Activated CD4-positive, CD25-positive, alpha-beta regulatory T cell treated with anti-CD3 and anti-CD28 coated beads, Interleukin-2, amount 50 U/mL, for 72 hours (primary cell): ENCODE measurements around the gene MET.

Experiments used
- DNase-seq: peaks from one replicate; pipeline ENCODE4 v3.0.0; 2021

The MET gene

GRCh38 chr7:116665332-116665996, 6.5 kb upstream of the MET start:
- DNase-seq: no peak

GRCh38 chr7:116669769-116670168, 2.2 kb upstream of the MET start:
- no peak for DNase-seq

GRCh38 chr7:116670409-116671015, 1.5 kb upstream of the MET start:
- DNase-seq: no peak

- DNase-seq: no peak
Measured at GRCh38 chr7:116671111-116671510, 885 bp upstream of the MET start.

GRCh38 chr7:116672596-116673456, 830 bp downstream of the MET start:
- DNase-seq: no peak

GRCh38 chr7:116673457-116673865, 1.5 kb downstream of the MET start:
- DNase-seq: no peak

- no peak for DNase-seq
Measured at GRCh38 chr7:116674508-116675173, 2.6 kb downstream of the MET start.

GRCh38 chr7:116675812-116676355, 3.9 kb downstream of the MET start:
- DNase-seq: no peak

- no peak for DNase-seq
Measured at GRCh38 chr7:116678780-116679179, 6.8 kb downstream of the MET start.

GRCh38 chr7:116679500-116679899, 7.5 kb downstream of the MET start:
- no peak for DNase-seq

- DNase-seq: no peak
Measured at GRCh38 chr7:116683786-116684185, 11.8 kb downstream of the MET start.

- no peak for DNase-seq
Measured at GRCh38 chr7:116686033-116686432, 14.0 kb downstream of the MET start.

- DNase-seq: no peak
Measured at GRCh38 chr7:116686812-116687419, 14.9 kb downstream of the MET start.

GRCh38 chr7:116687801-116688201, 15.8 kb downstream of the MET start:
- no peak for DNase-seq

- DNase-seq: no peak
Measured at GRCh38 chr7:116689790-116690259, 17.8 kb downstream of the MET start.

GRCh38 chr7:116691664-116692063, 19.7 kb downstream of the MET start:
- no peak for DNase-seq

- no peak for DNase-seq
Measured at GRCh38 chr7:116692401-116693308, 20.7 kb downstream of the MET start.

- no peak for DNase-seq
Measured at GRCh38 chr7:116696707-116697106, 24.7 kb downstream of the MET start.

GRCh38 chr7:116697152-116697551, 25.2 kb downstream of the MET start:
- DNase-seq: no peak

GRCh38 chr7:116697761-116698160, 25.8 kb downstream of the MET start:
- no peak for DNase-seq

- DNase-seq: no peak
Measured at GRCh38 chr7:116698396-116698795, 26.4 kb downstream of the MET start.
